HEK293 (cell line): ENCODE measurements around the gene DOP1B.

ENCODE experiments used
- CTCF ChIP-seq: fragments of 450-650 bp; formaldehyde crosslinking; IDR thresholded peaks from 2 replicates; pipeline ENCODE4 v1.5.1; 2016; ENCODE audit warnings: missing biosample characterization, missing genetic modification characterization
- MEIS1 ChIP-seq: sonication (generic); formaldehyde crosslinking; IDR thresholded peaks from 2 replicates; pipeline ENCODE4 v1.8.1; 2022; ENCODE audit warnings: missing genetic modification reagents, mild to moderate bottlenecking, borderline replicate concordance
- TCF7L2 ChIP-seq: IDR thresholded peaks from 2 replicates; pipeline ENCODE4 v1.6.1; 2011; ENCODE audit warnings: low read depth, mild to moderate bottlenecking, inconsistent platforms, low read length, moderate library complexity, borderline replicate concordance
- ZNF747 ChIP-seq: fragments of 450-650 bp; formaldehyde crosslinking; IDR thresholded peaks from 2 replicates; pipeline ENCODE4 v1.5.1; 2016; ENCODE audit warnings: missing biosample characterization, missing genetic modification characterization
- TF ChIP-seq, protein P1 (sequence below): fragments of 450-650 bp; formaldehyde crosslinking; IDR thresholded peaks from 2 replicates; pipeline ENCODE4 v1.5.1; 2016; ENCODE audit warnings: missing biosample characterization, missing genetic modification characterization

GRCh38 chr21:36169470-36170128 is 13.0 kb downstream of the DOP1B start:
- TF ChIP-seq ZNF747 = no peak
- peak; percentile 28; the same call in 1 of the 2 replicates for TF ChIP-seq CTCF (tag by site-specific recombination)
- TF ChIP-seq, protein P1, sequence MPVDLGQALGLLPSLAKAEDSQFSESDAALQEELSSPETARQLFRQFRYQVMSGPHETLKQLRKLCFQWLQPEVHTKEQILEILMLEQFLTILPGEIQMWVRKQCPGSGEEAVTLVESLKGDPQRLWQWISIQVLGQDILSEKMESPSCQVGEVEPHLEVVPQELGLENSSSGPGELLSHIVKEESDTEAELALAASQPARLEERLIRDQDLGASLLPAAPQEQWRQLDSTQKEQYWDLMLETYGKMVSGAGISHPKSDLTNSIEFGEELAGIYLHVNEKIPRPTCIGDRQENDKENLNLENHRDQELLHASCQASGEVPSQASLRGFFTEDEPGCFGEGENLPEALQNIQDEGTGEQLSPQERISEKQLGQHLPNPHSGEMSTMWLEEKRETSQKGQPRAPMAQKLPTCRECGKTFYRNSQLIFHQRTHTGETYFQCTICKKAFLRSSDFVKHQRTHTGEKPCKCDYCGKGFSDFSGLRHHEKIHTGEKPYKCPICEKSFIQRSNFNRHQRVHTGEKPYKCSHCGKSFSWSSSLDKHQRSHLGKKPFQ (tag by site-specific recombination) = no peak
- TF ChIP-seq TCF7L2 = no peak
- TF ChIP-seq MEIS1 (CRISPR knock-in tag) = no peak
